HG03442 (cell line): ENCODE measurements around the gene TVP23A.
"Not testable (repeated sequence)": the region's sequence is repeated elsewhere in the genome, so short reads cannot be mapped to it uniquely, and the experiment has no call there.

Source experiments
- ATAC-seq: cut with Tn5 transposase; IDR thresholded peaks from one replicate; pipeline ENCODE4 v1.9.1; 2021; ENCODE audit warnings: mild to moderate bottlenecking, moderate library complexity; ENCODE audit not compliant: unreplicated experiment

TVP23A gene

GRCh38 chr16:10836174-10836853, 17.7 kb upstream of the TVP23A start:
- no peak for ATAC-seq

- ATAC-seq: peak; percentile 66
Measured at GRCh38 chr16:10835281-10835931, 16.8 kb upstream of the TVP23A start.

DNA sequence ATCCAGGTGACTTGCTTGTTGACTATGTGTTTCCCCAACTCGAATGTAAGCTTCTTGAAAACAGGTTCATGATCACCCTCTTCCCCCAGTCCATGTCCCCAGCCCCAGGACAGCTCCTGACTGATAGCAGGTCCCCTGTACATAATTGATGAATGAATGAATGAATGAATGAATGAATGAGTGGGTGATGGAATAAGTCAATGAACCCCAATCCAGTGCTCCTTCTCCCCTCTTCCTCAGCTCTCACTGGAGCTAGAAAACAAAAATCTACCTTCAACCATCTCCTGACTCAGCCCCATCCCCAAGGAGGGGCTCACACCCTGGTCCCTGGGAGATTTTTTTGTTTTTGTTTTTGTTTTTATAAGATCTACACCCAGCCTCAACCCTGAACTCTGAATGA, 16.2 kb upstream of the TVP23A start:
- ATAC-seq: no peak

DNA sequence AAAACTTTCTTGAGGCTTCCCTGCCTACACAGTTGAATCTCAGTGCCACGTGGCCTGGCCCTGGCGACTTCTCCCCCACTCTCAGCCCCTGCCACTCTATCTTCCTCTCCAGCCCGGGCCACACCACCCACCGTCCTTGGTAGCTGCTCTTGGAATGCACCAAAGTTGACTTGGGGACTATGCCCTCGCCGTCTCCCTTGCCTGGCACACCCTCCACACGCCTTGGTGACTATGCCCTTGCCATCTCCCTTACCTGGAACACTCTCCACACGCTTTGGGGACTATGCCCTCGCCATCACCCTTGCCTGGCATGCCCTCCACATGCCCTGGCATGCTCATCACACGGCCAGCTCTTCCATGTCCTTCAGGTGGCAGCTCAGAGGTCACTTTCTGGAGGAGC, 15.5 kb upstream of the TVP23A start:
- ATAC-seq: no peak

- ATAC-seq: no peak
Measured at GRCh38 chr16:10833271-10833670, 14.7 kb upstream of the TVP23A start.

- no peak for ATAC-seq
Measured at GRCh38 chr16:10831894-10832886, 13.6 kb upstream of the TVP23A start.

DNA sequence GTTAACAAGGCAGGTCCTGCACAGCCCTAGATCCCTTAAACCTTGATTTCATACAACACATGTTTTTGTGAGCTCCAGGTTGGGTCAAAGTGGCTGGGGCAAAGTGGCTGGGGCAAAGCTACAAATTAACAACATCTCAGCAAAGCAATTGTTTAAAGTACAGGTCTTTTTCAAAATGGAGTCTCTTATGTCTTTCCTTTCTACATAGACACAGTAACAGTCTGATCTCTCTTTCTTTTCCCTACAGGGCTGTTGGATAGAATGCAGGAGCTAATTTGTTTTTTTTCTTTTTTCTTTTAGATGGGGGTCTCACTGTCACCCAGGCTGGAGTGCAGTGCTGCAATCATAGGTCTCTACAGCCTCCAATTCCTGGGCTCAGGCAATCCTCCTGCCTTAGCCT, 11.6 kb upstream of the TVP23A start:
- ATAC-seq: not testable (repeated sequence)

DNA sequence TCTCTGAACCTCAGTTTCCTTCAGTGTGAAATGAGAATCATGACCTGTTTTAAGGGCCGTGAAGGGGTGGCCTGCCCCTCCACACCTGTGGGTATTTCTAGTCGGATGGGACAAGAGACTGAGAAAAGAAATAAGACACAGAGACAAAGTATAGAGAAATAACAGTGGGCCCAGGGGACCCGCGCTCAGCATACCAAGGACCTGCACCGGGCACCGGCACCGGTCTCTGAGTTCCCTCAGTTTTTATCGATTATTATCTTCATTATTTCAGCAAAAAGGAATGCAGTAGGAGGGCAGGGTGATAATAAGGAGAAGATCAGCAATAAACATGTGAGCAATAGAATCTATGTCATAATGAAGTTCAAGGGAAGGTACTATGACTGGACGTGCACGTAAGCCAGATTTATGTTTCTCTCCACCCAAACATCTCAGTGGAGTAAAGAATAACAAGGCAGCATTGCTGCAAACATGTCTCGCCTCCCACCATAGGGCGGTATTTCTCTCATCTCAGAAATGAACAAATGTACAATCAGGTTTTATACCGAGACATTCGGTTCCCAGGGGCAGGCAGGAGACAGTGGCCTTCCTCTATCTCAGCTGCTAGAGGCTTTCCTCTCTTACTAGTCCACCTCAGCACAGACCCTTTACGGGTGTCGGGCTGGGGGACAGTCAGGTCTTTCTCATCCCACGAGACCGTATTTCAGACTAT, 10.9 kb upstream of the TVP23A start:
- ATAC-seq: not testable (repeated sequence)

DNA sequence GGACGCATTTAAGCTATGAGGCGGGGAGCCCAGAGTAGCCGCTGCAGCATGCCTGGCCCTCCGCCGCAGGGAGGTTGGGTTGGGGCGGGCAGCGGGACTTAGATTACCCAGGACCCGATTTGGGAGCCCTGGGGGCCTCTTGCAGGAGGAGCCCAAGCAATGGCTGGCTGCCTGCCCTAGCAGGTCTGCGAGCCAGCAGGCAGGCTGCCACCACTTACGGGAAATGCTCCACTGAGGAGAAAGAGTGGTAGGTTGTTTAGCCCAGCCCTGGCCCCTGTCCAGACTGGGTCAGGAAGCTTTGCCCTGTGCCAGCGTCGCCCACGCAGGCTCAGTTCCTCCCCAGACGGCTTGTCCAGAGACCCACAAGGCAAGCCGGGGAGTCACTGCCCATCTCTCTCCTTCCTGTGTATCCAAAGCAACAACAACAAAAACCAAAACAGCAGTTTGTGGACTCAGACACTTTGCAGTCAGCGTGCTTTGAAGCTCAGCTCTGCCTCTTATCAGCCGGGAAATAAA, 10.3 kb upstream of the TVP23A start:
- ATAC-seq: no peak

DNA sequence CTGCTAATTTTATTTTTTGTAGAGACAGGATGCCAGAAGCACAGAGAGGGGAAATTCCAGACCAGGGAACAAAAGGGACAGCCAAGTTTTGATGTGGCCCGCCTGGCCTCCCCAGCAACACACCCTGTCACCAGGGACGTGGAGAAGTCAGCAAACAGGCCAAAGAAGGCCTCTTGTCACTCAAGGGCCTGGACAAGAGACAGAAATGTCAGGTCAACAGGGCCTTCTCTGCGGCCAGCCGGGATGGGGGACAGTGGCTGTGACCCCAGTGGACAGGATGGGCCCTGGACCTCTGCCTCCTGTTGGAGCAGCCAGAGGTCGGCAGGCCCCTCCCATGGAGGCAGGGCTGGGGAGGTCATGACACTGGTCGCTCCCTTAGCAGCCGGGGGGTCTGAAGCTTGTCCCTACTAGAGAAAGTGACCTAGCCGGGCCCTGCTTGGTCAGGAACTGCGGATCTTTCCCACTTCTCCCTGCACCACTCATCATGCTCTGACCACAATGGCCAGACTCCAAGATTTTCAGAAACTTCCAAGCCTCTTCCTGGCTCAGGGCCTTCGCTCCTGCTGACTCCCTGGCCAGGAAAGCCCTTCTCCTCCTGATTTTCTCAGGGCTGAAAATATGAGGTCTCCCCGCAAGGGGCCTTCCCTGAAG, 9.2 kb upstream of the TVP23A start:
- ATAC-seq: no peak

- ATAC-seq: no peak
Measured at GRCh38 chr16:10824111-10824893, 5.7 kb upstream of the TVP23A start.

- no peak for ATAC-seq
Measured at GRCh38 chr16:10822702-10823101, 4.1 kb upstream of the TVP23A start.

GRCh38 chr16:10820546-10820945, 2.0 kb upstream of the TVP23A start:
- no peak for ATAC-seq

DNA sequence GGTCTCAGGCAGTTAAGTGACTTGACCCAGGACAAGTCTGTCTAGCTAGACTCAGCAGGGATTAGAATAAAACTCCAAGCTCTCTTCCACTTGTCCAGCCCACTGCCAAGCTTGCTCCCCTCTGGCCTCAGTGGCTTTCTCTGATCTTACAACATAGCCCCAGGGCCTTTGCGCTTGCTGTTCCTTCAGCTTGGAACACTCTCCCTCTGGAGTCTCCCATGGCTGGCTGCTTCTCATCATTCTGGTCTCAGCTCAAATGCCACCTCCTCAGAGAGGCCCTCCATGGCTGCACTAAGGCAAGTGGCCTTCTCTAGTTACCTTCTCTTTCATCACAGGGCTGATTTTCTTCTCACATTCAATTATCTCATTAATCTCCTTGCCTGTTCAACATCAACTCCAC, 1.1 kb downstream of the TVP23A start:
- no peak for ATAC-seq

GRCh38 chr16:10813099-10813455, 5.5 kb downstream of the TVP23A start:
- ATAC-seq: no peak

GRCh38 chr16:10812312-10813098, 6.1 kb downstream of the TVP23A start:
- ATAC-seq: peak; percentile 70

GRCh38 chr16:10809706-10810105, 8.9 kb downstream of the TVP23A start:
- no peak for ATAC-seq

- ATAC-seq: no peak
Measured at GRCh38 chr16:10808850-10809249, 9.7 kb downstream of the TVP23A start.

DNA sequence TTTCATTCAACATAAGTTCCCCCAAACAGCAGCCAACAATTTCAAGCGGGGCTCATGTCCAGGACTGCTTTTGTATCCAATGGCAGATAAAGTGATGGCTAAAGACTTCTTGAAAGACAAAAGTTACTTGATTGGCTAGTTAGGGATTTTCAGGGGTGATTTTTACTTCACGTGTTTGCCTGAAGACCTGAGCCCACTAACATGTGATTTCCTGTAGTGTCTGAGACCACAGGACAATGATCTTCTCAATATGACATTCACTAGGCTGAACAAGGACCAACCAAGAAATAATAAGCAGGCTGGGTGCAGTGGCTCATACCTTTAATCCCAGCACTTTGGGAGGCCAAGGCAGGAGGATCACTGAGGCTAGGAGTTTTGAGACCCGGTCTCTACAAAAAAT, 10.4 kb downstream of the TVP23A start:
- ATAC-seq: no peak
